Keratinocyte (primary cell): Measurements from ENCODE around the gene CTNND2.

Experiments
- CTCF ChIP-seq, 3 experiments: IDR thresholded peaks in 1 of 3; conservative IDR thresholded peaks in 1 of 3; optimal IDR thresholded peaks in 1 of 3; 2 replicates in 2 of 3; 3 replicates in 1 of 3; pipeline versions ENCODE3 to v1.5.1; 2011; ENCODE audit warnings: low read length in 3 of 3, mild to moderate bottlenecking in 3 of 3, moderate library complexity in 2 of 3, control low read depth in 1 of 3, inconsistent platforms in 1 of 3; ENCODE audit not compliant: insufficient read depth in 2 of 3; ENCODE audit errors: extremely low read depth in 1 of 3
- EZH2 ChIP-seq: IDR thresholded peaks from one replicate; pipeline ENCODE4 v1.6.1; 2012; ENCODE audit warnings: inconsistent platforms, mild to moderate bottlenecking, low read length, moderate library complexity

GRCh38 chr5:10932426-10932825 lies 971.8 kb downstream of the CTNND2 start:
- TF ChIP-seq EZH2 (no peak), CTCF (optimal IDR thresholded peaks at IDR 0.05 in 1 of 3, IDR thresholded peaks at IDR 0.05 in 1 of 3, conservative IDR thresholded peaks at IDR 0.05 in 1 of 3; ENCODE audit: extremely low read depth in 1 of 3, insufficient read depth in 2 of 3, low read length in 3 of 3) (no peak)
